IgD-negative memory B cell (primary cell): ENCODE results near the gene GLOD5. TPM values are rescaled to one million over a fixed set of nuclear protein-coding genes. Genes with fewer than 3 reads are reported as not detected.

Experiments
- H3K27ac Mint-ChIP-seq, 3 donors: one replicate each; pipeline ENCODE4 v1.8.0; 2020 to 2022; ENCODE audit warnings: mild to moderate bottlenecking in 3 of 3, mixed read lengths in 3 of 3, moderate library complexity in 1 of 3
- H3K27me3 Mint-ChIP-seq: one replicate; pipeline ENCODE4 v1.8.0; 2021; ENCODE audit warnings: mixed read lengths
- H3K36me3 Mint-ChIP-seq: one replicate; pipeline ENCODE4 v1.8.0; 2020; ENCODE audit warnings: mild to moderate bottlenecking, mixed read lengths
- H3K4me1 Mint-ChIP-seq, 3 donors: one replicate each; pipeline ENCODE4 v1.8.0; 2020 to 2022; ENCODE audit warnings: mixed read lengths in 3 of 3, mild to moderate bottlenecking in 1 of 3
- H3K4me3 Mint-ChIP-seq, 4 donors: one replicate each; pipeline ENCODE4 v1.8.0; 2020 to 2022; ENCODE audit warnings: mild to moderate bottlenecking in 4 of 4, mixed read lengths in 4 of 4, moderate library complexity in 3 of 4
- H3K9me3 Mint-ChIP-seq, 3 donors: one replicate each; pipeline ENCODE4 v1.8.0; 2020 to 2021; ENCODE audit warnings: mixed read lengths in 3 of 3, mild to moderate bottlenecking in 1 of 3
- polyA plus RNA-seq: library from polyadenylated mRNA; unstranded; fragments of 300-500 nt; fragmentation: Illumina TruSeq; gene quantifications from one replicate; pipeline ENCODE4 v1.2.3, GENCODE V29; 2021

The GLOD5 gene
- polyA plus RNA-seq, result not detected

GRCh38 chrX:48761674-48762471 lies at the start of gene GLOD5:
TSS of gene GLOD5 (plus strand) at chrX:48761747. CDS start at chrX:48761791, 44 bp downstream.
- peaks cover 1% of the 10 kb centered on the region for H3K36me3 Mint-ChIP-seq

DNA sequence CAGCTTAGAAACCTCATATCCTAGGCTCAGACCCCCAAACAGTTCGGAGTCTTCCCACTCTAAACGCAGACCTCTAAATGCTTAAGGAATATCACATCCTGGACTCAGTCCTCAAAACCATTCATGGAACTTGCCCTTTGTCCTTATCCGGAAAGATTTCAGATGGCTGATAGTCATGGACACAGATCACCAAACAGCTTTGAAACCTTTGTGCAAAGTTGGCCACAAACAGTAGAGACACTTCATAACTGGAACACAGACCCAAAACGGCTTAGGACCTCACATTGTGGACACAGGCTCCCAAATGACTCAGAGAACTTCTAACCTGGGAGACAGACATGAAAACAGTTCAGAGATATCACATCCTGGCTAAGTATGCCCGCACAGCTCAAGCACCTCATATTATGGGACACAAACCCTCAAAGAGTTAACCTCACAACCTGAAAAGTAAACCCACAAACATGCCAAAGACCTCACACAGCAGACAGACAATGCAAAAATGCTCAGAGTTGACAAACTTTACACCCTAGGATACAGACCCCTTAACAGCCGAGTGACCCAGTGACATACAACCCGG lies 49.5 kb upstream of the GLOD5 start:
- no peak overlapping the region for H3K4me3 Mint-ChIP-seq
- no peaks in the 10 kb centered on the region for H3K36me3 Mint-ChIP-seq
- H3K9me3 Mint-ChIP-seq, result no peaks in the 10 kb centered on the region
- no peak overlapping the region for H3K27ac Mint-ChIP-seq
- H3K4me1 Mint-ChIP-seq, result peaks cover 0 to 5% (median 1%) of the 10 kb centered on the region in 3 donors
- peaks cover 3% of the 10 kb centered on the region for H3K27me3 Mint-ChIP-seq

More at GRCh38 chrX:48761674-48762471, at the start of gene GLOD5:
- no peaks in the 10 kb centered on the region for H3K4me1 Mint-ChIP-seq
- no peak within 1 kb of the TSS for H3K27ac Mint-ChIP-seq
- H3K4me3 Mint-ChIP-seq, result no peak within 1 kb of the TSS
- no peaks in the 10 kb centered on the region for H3K9me3 Mint-ChIP-seq
- H3K27me3 Mint-ChIP-seq, result peaks cover 13% of the 10 kb centered on the region

- Mint-ChIP-seq H3K27ac (peak overlapping the region in 1 of 3 donors; percentile 50), H3K4me3 (no peak overlapping the region), H3K4me1 (no peaks in the 10 kb centered on the region), H3K27me3 (no peaks in the 10 kb centered on the region), H3K9me3 (peaks cover 0 to 2% (median 0%) of the 10 kb centered on the region in 3 donors), H3K36me3 (no peaks in the 10 kb centered on the region)
Observed at GRCh38 chrX:48713847-48714246, 47.7 kb upstream of the GLOD5 start.

GRCh38 chrX:48714573-48714972 lies 47.0 kb upstream of the GLOD5 start:
- Mint-ChIP-seq H3K27ac (peak overlapping the region in 1 of 3 donors; percentile 5), H3K4me3 (no peak overlapping the region), H3K9me3 (peaks cover 0 to 2% (median 0%) of the 10 kb centered on the region in 3 donors), H3K4me1 (no peaks in the 10 kb centered on the region), H3K36me3 (no peaks in the 10 kb centered on the region), H3K27me3 (no peaks in the 10 kb centered on the region)

- H3K4me3 Mint-ChIP-seq, result no peak overlapping the region
- peaks cover 0 to 2% (median 0%) of the 10 kb centered on the region in 3 donors for H3K9me3 Mint-ChIP-seq
- no peaks in the 10 kb centered on the region for H3K36me3 Mint-ChIP-seq
- no peaks in the 10 kb centered on the region for H3K4me1 Mint-ChIP-seq
- H3K27me3 Mint-ChIP-seq, result no peaks in the 10 kb centered on the region
- no peak overlapping the region for H3K27ac Mint-ChIP-seq
Observed at GRCh38 chrX:48715072-48715471, 46.5 kb upstream of the GLOD5 start.

- Mint-ChIP-seq H3K4me3 (no peak overlapping the region), H3K27ac (no peak overlapping the region), H3K36me3 (no peaks in the 10 kb centered on the region), H3K9me3 (peaks cover 0 to 2% (median 0%) of the 10 kb centered on the region in 3 donors), H3K4me1 (no peaks in the 10 kb centered on the region), H3K27me3 (no peaks in the 10 kb centered on the region)
Observed at GRCh38 chrX:48715876-48716502, 45.6 kb upstream of the GLOD5 start.

DNA sequence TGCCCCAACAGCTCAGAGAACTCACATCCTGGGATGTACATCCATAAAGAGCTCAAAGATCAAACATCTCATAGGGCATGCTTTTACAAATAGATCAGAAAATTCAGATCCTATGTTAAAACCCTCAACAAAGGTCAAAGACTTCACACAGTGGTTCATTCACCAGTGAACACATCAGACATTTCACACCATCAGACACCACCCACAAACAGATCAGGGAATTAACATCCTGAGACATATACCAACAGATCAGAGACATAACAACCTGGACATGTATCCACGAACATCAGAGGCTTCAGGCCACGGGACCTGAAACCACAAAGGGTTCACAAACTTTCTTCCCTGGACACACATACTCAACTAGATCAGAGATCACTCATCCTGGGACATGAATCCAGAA lies 41.6 kb upstream of the GLOD5 start:
- H3K4me3 Mint-ChIP-seq, result no peak overlapping the region
- no peaks in the 10 kb centered on the region for H3K27me3 Mint-ChIP-seq
- H3K36me3 Mint-ChIP-seq, result no peaks in the 10 kb centered on the region
- no peak overlapping the region for H3K27ac Mint-ChIP-seq
- no peaks in the 10 kb centered on the region for H3K4me1 Mint-ChIP-seq
- H3K9me3 Mint-ChIP-seq, result peaks cover 0 to 2% (median 0%) of the 10 kb centered on the region in 3 donors

- Mint-ChIP-seq H3K27me3 (no peaks in the 10 kb centered on the region), H3K36me3 (no peaks in the 10 kb centered on the region), H3K27ac (no peak overlapping the region), H3K4me1 (no peaks in the 10 kb centered on the region), H3K9me3 (peaks cover 0 to 2% (median 0%) of the 10 kb centered on the region in 3 donors), H3K4me3 (no peak overlapping the region)
Observed at GRCh38 chrX:48720577-48721250, 40.8 kb upstream of the GLOD5 start.

- Mint-ChIP-seq H3K4me1 (no peaks in the 10 kb centered on the region), H3K27me3 (no peaks in the 10 kb centered on the region), H3K4me3 (no peak overlapping the region), H3K27ac (no peak overlapping the region), H3K36me3 (no peaks in the 10 kb centered on the region), H3K9me3 (peaks cover 0 to 2% (median 0%) of the 10 kb centered on the region in 3 donors)
Observed at GRCh38 chrX:48721916-48722315, 39.6 kb upstream of the GLOD5 start.

- no peaks in the 10 kb centered on the region for H3K9me3 Mint-ChIP-seq
- no peaks in the 10 kb centered on the region for H3K36me3 Mint-ChIP-seq
- no peak overlapping the region for H3K4me3 Mint-ChIP-seq
- no peaks in the 10 kb centered on the region for H3K27me3 Mint-ChIP-seq
- no peak overlapping the region for H3K27ac Mint-ChIP-seq
- no peaks in the 10 kb centered on the region for H3K4me1 Mint-ChIP-seq
Observed at GRCh38 chrX:48726596-48726995, 35.0 kb upstream of the GLOD5 start.

DNA sequence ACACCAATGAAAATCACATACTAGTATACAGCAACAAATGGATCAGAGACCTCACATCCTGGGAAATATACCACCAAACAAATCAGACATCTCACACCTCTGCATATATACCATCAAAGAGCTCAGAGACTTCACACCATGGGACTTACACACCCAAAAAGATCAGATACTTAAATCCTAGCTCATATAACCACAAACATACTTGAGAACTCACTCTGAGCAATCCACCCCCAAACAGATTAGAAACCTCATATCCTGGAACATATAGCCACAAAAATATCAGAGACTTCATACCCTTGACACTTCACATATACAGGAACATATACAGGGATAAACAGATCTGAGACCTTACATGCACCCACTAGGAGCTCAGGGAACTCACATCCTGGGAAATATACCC lies 32.9 kb upstream of the GLOD5 start:
- Mint-ChIP-seq H3K27me3 (no peaks in the 10 kb centered on the region), H3K36me3 (peaks cover 3% of the 10 kb centered on the region), H3K4me3 (no peak overlapping the region), H3K9me3 (no peaks in the 10 kb centered on the region), H3K4me1 (no peaks in the 10 kb centered on the region), H3K27ac (no peak overlapping the region)

- Mint-ChIP-seq H3K4me3 (peak overlapping the region; percentile 18 to 92 (median 67)), H3K27me3 (no peaks in the 10 kb centered on the region), H3K9me3 (no peaks in the 10 kb centered on the region), H3K4me1 (peaks cover 9 to 12% (median 10%) of the 10 kb centered on the region in 3 donors), H3K27ac (peak overlapping the region in 1 of 3 donors; percentile 49), H3K36me3 (peaks cover 3% of the 10 kb centered on the region)
Observed at GRCh38 chrX:48736303-48736702, 25.2 kb upstream of the GLOD5 start.

DNA sequence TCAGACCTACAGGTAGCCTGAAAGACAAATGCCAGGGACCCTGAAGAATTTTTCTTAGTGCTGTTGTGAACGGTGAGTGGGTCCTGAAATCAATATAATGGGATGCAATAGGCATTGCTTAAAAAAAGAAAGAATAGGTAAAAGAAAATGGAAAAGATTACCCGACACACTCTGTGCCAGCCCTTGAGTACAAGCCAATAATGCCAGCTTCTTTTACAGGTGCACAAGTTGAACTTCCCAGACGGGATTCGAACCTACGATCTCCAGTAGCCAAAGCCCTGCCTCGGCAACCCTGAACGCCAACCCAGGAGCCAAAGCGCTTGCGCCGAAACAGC lies 24.7 kb upstream of the GLOD5 start:
- Mint-ChIP-seq H3K27me3 (no peaks in the 10 kb centered on the region), H3K27ac (peak overlapping the region; percentile 74 to 96 (median 89)), H3K9me3 (peaks cover 0 to 2% (median 0%) of the 10 kb centered on the region in 3 donors), H3K36me3 (peaks cover 3% of the 10 kb centered on the region), H3K4me1 (peaks cover 9 to 12% (median 10%) of the 10 kb centered on the region in 3 donors), H3K4me3 (peak overlapping the region; percentile 69 to 95 (median 92))

- H3K27ac Mint-ChIP-seq, result peak overlapping the region; percentile 74 to 96 (median 89)
- peaks cover 9 to 12% (median 10%) of the 10 kb centered on the region in 3 donors for H3K4me1 Mint-ChIP-seq
- H3K9me3 Mint-ChIP-seq, result peaks cover 0 to 2% (median 0%) of the 10 kb centered on the region in 3 donors
- H3K36me3 Mint-ChIP-seq, result peaks cover 1% of the 10 kb centered on the region
- H3K27me3 Mint-ChIP-seq, result no peaks in the 10 kb centered on the region
- H3K4me3 Mint-ChIP-seq, result peak overlapping the region; percentile 69 to 95 (median 92)
Observed at GRCh38 chrX:48737213-48737938, 24.2 kb upstream of the GLOD5 start.
